GM18520 (cell line): ENCODE data around the gene SLC6A6.

Source experiments
- ATAC-seq: cut with Tn5 transposase; IDR thresholded peaks from one replicate; pipeline ENCODE4 v1.9.1; 2021; ENCODE audit not compliant: unreplicated experiment

Gene SLC6A6

GRCh38 chr3:14371573-14372474, 30.6 kb upstream of the SLC6A6 start:
- no peak for ATAC-seq

- no peak for ATAC-seq
Measured at GRCh38 chr3:14372587-14372986, 29.8 kb upstream of the SLC6A6 start.

- ATAC-seq = no peak
Measured at GRCh38 chr3:14373753-14374376, 28.5 kb upstream of the SLC6A6 start.

GRCh38 chr3:14374444-14374883, 27.9 kb upstream of the SLC6A6 start:
- no peak for ATAC-seq

- ATAC-seq = no peak
Measured at GRCh38 chr3:14375192-14375591, 27.2 kb upstream of the SLC6A6 start.

GRCh38 chr3:14376348-14377043, 25.9 kb upstream of the SLC6A6 start:
- no peak for ATAC-seq

GRCh38 chr3:14377044-14377837, 25.2 kb upstream of the SLC6A6 start:
- ATAC-seq = no peak

GRCh38 chr3:14377838-14378169, 24.6 kb upstream of the SLC6A6 start:
- peak; percentile 73 for ATAC-seq

GRCh38 chr3:14378415-14378814, 24.0 kb upstream of the SLC6A6 start:
- ATAC-seq = no peak

GRCh38 chr3:14379843-14380242, 22.6 kb upstream of the SLC6A6 start:
- no peak for ATAC-seq

- ATAC-seq = no peak
Measured at GRCh38 chr3:14386254-14386653, 16.2 kb upstream of the SLC6A6 start.

GRCh38 chr3:14388201-14388600, 14.2 kb upstream of the SLC6A6 start:
- no peak for ATAC-seq

- ATAC-seq = no peak
Measured at GRCh38 chr3:14389166-14389606, 13.2 kb upstream of the SLC6A6 start.

GRCh38 chr3:14389716-14390115, 12.7 kb upstream of the SLC6A6 start:
- ATAC-seq = no peak

GRCh38 chr3:14391033-14391432, 11.4 kb upstream of the SLC6A6 start:
- ATAC-seq = no peak

- no peak for ATAC-seq
Measured at GRCh38 chr3:14392231-14392630, 10.2 kb upstream of the SLC6A6 start.

- no peak for ATAC-seq
Measured at GRCh38 chr3:14392803-14393319, 9.5 kb upstream of the SLC6A6 start.

- no peak for ATAC-seq
Measured at GRCh38 chr3:14393440-14394106, 8.8 kb upstream of the SLC6A6 start.

GRCh38 chr3:14396031-14396692, 6.2 kb upstream of the SLC6A6 start:
- no peak for ATAC-seq

- no peak for ATAC-seq
Measured at GRCh38 chr3:14397046-14397445, 5.4 kb upstream of the SLC6A6 start.
